ENCODE measurements around the gene ARHGAP33.

Gene ARHGAP33

DNA sequence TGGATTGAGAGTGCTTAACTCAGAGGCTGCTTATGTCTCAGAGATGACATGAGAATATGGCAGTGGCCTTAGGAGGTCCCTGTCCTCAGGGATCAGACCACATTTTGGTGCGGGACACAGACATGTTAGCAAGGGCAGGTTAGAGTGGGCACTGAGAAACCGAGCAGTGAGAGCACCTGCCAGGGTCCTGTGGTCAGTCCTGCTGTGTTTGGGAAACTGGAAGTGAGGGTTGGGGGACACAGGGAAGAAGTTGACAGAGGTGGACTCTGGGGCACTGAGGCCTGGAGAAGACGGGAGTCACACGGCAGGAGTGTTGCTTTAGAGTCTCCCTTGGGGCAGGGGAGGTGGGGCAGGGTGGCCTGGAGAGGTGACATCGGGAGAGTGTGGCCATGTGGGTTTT lies 40.5 kb upstream of the ARHGAP33 start:
- Histone ChIP-seq H3K4me1 (ENCODE audit: insufficient read depth, low read length) (no peaks in the 10 kb centered on the region), H3K9me3 (ENCODE audit: control insufficient read depth, insufficient read depth, low read length) (no peaks in the 10 kb centered on the region), H3K9ac (ENCODE audit: low read depth, low read length) (no peak overlapping the region), H3K36me3 (ENCODE audit: insufficient read depth, low read length) (peaks cover 13% of the 10 kb centered on the region)

DNA sequence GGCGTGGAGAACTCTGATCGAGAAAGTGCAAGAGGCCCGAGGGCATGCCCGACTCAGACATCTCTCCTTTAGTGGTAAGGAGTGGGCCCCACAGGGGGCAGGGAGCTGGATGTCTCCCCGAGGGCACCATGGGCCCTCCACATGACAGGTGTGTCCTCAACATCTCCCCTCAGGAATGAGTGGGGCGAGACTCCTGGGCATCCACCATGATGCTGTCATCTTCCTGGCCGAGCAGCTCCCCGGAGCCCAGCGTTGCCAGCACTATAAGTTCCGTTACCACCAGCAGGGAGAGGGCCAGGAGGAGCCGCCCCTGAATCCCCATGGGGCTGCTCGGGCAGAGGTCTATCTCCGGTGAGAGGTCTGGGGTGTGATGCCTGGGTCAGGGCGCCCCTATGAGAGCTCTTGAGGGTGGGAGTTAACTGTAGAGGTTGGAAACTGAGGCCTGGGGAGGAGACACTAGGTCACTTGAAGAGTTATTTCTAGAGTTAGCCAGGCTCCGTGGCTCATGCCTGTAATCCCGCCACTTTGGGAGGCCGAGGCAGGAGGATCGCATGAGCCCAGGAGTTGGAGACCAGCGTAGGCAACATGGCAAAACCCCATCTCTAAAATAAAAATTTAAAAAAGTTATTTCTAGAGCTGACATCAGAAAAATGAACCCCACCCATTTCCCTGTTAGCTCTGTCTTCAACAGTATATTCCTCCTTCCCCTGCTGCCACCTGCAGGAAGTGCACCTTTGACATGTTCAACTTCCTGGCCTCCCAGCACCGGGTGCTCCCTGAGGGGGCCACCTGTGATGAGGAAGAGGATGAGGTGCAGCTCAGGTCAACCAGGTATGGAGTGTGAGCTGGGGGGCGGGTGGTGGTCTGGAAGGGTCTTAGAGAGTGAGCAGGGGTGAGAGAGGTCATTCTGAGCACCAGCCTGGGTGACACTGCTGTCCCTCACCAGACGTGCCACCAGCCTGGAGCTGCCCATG lies 38.2 kb upstream of the ARHGAP33 start:
- peaks cover 6% of the 10 kb centered on the region for H3K36me3 ChIP-seq (ENCODE audit: insufficient read depth, low read length)
- H3K9ac ChIP-seq (ENCODE audit: low read depth, low read length) = no peak overlapping the region
- H3K4me1 ChIP-seq (ENCODE audit: insufficient read depth, low read length) = no peaks in the 10 kb centered on the region
- no peaks in the 10 kb centered on the region for H3K9me3 ChIP-seq (ENCODE audit: control insufficient read depth, insufficient read depth, low read length)

DNA sequence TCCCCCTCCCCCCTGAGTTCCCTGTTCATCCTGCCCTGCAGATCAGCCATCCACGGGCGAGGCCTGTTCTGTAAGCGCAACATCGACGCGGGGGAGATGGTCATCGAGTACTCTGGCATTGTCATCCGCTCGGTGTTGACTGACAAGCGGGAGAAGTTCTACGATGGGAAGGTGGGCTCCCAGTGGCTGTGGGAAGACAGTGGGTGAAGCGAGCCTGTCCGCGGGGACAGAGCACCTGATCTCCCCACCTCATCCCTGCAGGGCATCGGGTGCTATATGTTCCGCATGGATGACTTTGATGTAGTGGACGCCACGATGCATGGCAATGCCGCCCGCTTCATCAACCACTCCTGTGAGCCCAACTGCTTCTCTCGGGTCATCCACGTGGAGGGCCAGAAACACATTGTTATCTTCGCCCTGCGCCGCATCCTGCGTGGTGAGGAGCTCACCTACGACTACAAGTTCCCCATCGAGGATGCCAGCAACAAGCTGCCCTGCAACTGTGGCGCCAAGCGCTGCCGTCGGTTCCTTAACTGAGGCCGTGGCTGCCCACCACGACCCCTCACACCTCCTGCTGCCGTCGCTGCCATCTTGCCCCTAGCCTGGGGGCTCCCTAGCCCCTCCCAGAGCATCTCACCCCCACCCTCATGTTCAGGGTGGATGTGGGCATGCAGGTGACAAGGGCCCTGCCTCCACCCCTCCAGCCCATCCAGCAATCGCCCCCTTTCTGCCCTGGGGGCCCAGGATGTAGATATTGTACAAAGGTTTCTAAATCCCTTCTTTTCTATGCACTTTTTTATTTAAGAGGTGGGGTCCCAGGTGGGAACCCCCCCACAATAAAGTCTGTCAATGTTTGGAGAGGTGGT lies 37.1 kb upstream of the ARHGAP33 start:
- Histone ChIP-seq H3K9ac (ENCODE audit: low read depth, low read length) (no peak overlapping the region), H3K36me3 (ENCODE audit: insufficient read depth, low read length) (peaks cover 6% of the 10 kb centered on the region), H3K4me1 (ENCODE audit: insufficient read depth, low read length) (no peaks in the 10 kb centered on the region), H3K9me3 (ENCODE audit: control insufficient read depth, insufficient read depth, low read length) (no peaks in the 10 kb centered on the region)

- Histone ChIP-seq H3K36me3 (ENCODE audit: insufficient read depth, low read length) (peaks cover 3% of the 10 kb centered on the region; the same call in 1 of the 2 replicates), H3K4me1 (ENCODE audit: insufficient read depth, low read length) (no peaks in the 10 kb centered on the region), H3K9me3 (ENCODE audit: control insufficient read depth, insufficient read depth, low read length) (no peaks in the 10 kb centered on the region), H3K9ac (ENCODE audit: low read depth, low read length) (no peak overlapping the region)
Measured at GRCh38 chr19:35738887-35739229, 36.5 kb upstream of the ARHGAP33 start.

- H3K4me1 ChIP-seq (ENCODE audit: insufficient read depth, low read length) = no peaks in the 10 kb centered on the region
- H3K9ac ChIP-seq (ENCODE audit: low read depth, low read length) = peak overlapping the region; percentile 79
- no peaks in the 10 kb centered on the region; the same call in 1 of the 2 replicates for H3K36me3 ChIP-seq (ENCODE audit: insufficient read depth, low read length)
- H3K9me3 ChIP-seq (ENCODE audit: control insufficient read depth, insufficient read depth, low read length) = peaks cover under 1% of the 10 kb centered on the region; the same call in 1 of the 2 replicates
Measured at GRCh38 chr19:35739275-35740107, 35.9 kb upstream of the ARHGAP33 start.

DNA sequence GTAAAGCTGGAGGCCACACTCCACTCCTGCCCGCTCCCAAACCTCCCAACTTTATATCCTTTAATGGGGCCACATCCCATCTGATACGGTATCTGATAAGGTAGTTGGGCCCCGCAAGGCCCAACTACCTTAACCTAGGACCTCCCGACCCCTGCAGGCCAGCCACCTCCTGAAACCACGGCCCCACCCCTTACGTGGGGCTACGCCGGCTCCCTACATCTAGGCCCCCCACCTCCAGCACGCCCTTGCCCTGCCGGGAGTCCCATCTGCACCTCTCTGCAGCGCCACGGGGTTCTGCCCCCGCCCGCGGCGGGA lies 35.3 kb upstream of the ARHGAP33 start:
- Histone ChIP-seq H3K9ac (ENCODE audit: low read depth, low read length) (peak overlapping the region; percentile 79), H3K36me3 (ENCODE audit: insufficient read depth, low read length) (no peaks in the 10 kb centered on the region), H3K4me1 (ENCODE audit: insufficient read depth, low read length) (no peaks in the 10 kb centered on the region), H3K9me3 (ENCODE audit: control insufficient read depth, insufficient read depth, low read length) (peaks cover 3% of the 10 kb centered on the region; the same call in 1 of the 2 replicates)

DNA sequence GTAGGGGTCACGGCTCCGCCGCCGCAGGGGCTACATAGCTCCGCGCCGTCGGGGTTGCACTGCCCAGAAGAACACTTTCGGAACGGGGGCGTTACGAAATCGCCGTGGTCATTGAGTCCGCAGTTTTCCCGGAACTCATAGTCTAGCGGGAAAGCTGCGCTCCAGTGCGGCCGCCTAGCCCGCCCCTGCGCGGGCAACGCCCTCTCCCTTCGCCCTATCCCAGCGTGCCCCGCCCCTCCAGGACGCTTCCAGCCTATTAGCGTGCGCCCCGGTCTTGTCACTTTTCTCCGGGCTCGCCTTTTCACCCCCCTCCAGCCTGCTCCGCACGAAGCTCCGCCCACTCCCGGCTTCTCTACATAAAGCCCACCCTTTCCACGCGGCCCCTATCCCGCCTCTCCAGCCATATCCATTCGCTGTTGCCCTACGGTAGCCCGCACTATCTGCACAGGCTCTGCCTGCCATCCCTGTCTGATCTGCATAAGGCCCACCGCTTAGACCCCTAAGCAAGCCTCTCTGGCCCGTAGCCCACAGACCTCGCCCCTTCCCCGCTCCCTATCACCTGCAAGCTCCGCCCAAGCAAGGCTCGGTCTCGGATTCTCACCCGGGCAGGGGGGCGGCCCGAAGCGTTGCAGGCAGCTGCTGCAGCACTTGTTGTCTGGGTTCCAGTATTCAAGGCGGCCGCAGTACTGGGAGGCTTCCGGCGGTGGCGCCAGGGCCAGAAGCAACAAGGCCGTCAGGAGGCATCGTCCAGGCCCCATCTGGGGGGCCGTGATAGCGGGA lies 34.8 kb upstream of the ARHGAP33 start:
- H3K36me3 ChIP-seq (ENCODE audit: insufficient read depth, low read length) = no peaks in the 10 kb centered on the region
- peaks cover 3% of the 10 kb centered on the region; the same call in 1 of the 2 replicates for H3K9me3 ChIP-seq (ENCODE audit: control insufficient read depth, insufficient read depth, low read length)
- H3K4me1 ChIP-seq (ENCODE audit: insufficient read depth, low read length) = no peaks in the 10 kb centered on the region
- peak overlapping the region; percentile 79 for H3K9ac ChIP-seq (ENCODE audit: low read depth, low read length)

- H3K4me1 ChIP-seq (ENCODE audit: insufficient read depth, low read length) = no peaks in the 10 kb centered on the region
- peak overlapping the region; percentile 79 for H3K9ac ChIP-seq (ENCODE audit: low read depth, low read length)
- peaks cover 3% of the 10 kb centered on the region; the same call in 1 of the 2 replicates for H3K9me3 ChIP-seq (ENCODE audit: control insufficient read depth, insufficient read depth, low read length)
- H3K36me3 ChIP-seq (ENCODE audit: insufficient read depth, low read length) = no peaks in the 10 kb centered on the region
Measured at GRCh38 chr19:35741203-35741515, 34.2 kb upstream of the ARHGAP33 start.

GRCh38 chr19:35742121-35742724 lies 33.1 kb upstream of the ARHGAP33 start, which contains the start of gene IGFLR1:
Gene IGFLR1 (minus strand): TSS chr19:35742452. CDS start chr19:35741180, 1,272 bp downstream.
- H3K9me3 ChIP-seq (ENCODE audit: control insufficient read depth, insufficient read depth, low read length) = peaks cover 3% of the 10 kb centered on the region; the same call in 1 of the 2 replicates
- no peaks in the 10 kb centered on the region for H3K4me1 ChIP-seq (ENCODE audit: insufficient read depth, low read length)
- peak within 1 kb of the TSS; percentile 79; the same call in 1 of the 2 replicates for H3K9ac ChIP-seq (ENCODE audit: low read depth, low read length)
- no peaks in the 10 kb centered on the region for H3K36me3 ChIP-seq (ENCODE audit: insufficient read depth, low read length)

- Histone ChIP-seq H3K9ac (ENCODE audit: low read depth, low read length) (peak overlapping the region; percentile 96), H3K36me3 (ENCODE audit: insufficient read depth, low read length) (no peaks in the 10 kb centered on the region), H3K9me3 (ENCODE audit: control insufficient read depth, insufficient read depth, low read length) (peaks cover 3% of the 10 kb centered on the region; the same call in 1 of the 2 replicates), H3K4me1 (ENCODE audit: insufficient read depth, low read length) (no peaks in the 10 kb centered on the region)
Measured at GRCh38 chr19:35743640-35744429, 31.5 kb upstream of the ARHGAP33 start.

DNA sequence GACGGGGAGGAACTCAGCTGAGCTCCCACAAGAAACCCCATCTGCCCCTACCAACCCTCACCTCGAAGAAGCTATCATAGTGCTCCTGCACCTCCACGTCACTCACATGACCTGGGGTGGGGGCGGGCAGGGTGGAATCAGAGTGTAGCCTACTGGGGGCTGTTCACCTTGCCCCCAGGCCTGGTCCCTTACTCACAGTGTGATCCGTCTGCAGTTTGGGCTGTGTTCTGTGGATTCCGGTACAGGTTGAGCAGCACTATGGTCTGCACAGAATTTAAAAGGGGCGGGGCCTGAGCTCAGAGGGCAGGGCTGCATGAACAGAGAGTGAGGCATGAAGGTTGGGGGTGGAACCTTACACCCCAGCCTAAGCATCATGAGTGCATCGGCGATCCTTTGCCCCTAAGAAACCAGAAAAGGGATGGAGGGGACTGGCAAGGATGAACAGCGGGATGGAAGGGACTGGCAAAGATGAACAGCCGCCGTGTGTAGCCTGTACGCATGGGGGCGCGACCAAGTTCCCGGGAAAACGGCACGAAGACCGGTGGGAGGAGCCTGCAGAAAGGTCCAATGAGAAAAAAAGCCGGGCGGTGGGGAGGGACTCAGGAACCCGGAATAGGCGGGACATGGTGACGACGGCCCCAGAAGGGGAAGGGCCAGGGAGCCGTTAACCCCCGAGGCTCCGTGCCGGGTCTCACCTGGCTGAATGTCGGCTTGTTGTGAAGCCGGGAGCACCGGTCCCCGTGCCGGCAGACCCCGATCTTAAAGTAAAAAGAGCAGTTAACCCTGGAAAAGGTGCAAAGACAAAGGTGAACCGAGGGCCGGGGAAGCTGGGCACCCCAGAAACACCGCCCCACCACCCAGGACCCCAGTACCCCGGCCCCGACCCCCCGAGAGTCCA lies 30.7 kb upstream of the ARHGAP33 start:
- H3K9ac ChIP-seq (ENCODE audit: low read depth, low read length) = peak overlapping the region; percentile 96
- H3K4me1 ChIP-seq (ENCODE audit: insufficient read depth, low read length) = 0 out of 2 replicates have a peak, but pooled peaks cover 3% of the 10 kb centered on the region
- H3K9me3 ChIP-seq (ENCODE audit: control insufficient read depth, insufficient read depth, low read length) = peaks cover 3% of the 10 kb centered on the region; the same call in 1 of the 2 replicates
- no peaks in the 10 kb centered on the region for H3K36me3 ChIP-seq (ENCODE audit: insufficient read depth, low read length)
